ENCODE data around the gene RPL3.

GRCh38 chr22:39356464-39356863 lies 37.0 kb upstream of the RPL3 start:
- TF ChIP-seq EZH2 (IDR thresholded peaks at IDR 0.05; ENCODE audit: low read length), result no peak
- TF ChIP-seq, protein P1, sequence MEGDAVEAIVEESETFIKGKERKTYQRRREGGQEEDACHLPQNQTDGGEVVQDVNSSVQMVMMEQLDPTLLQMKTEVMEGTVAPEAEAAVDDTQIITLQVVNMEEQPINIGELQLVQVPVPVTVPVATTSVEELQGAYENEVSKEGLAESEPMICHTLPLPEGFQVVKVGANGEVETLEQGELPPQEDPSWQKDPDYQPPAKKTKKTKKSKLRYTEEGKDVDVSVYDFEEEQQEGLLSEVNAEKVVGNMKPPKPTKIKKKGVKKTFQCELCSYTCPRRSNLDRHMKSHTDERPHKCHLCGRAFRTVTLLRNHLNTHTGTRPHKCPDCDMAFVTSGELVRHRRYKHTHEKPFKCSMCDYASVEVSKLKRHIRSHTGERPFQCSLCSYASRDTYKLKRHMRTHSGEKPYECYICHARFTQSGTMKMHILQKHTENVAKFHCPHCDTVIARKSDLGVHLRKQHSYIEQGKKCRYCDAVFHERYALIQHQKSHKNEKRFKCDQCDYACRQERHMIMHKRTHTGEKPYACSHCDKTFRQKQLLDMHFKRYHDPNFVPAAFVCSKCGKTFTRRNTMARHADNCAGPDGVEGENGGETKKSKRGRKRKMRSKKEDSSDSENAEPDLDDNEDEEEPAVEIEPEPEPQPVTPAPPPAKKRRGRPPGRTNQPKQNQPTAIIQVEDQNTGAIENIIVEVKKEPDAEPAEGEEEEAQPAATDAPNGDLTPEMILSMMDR (optimal IDR thresholded peaks at IDR 0.05 in 1 of 3, IDR thresholded peaks at IDR 0.05 in 1 of 3, conservative IDR thresholded peaks at IDR 0.05 in 1 of 3; ENCODE audit: extremely low read depth in 1 of 3, insufficient read depth in 2 of 3, low read length in 3 of 3), result no peak
